Ascending aorta (tissue), 2 donors: ENCODE measurements around the gene TJP1. TPM values are rescaled to one million over a fixed set of nuclear protein-coding genes. Genes with fewer than 3 reads are reported as not detected.

Experiments used
- DNase-seq, 2 donors: peaks; one replicate each; pipeline ENCODE4 v3.0.0-alpha.2; 2019; ENCODE audit warnings: low spot score in 2 of 2
- H3K27ac ChIP-seq, 2 donors: fragments of 200-600 bp; sonication (generic); one replicate each; pipeline ENCODE4 v1.5.1; 2016 to 2017; ENCODE audit warnings: mild to moderate bottlenecking in 1 of 2
- H3K27me3 ChIP-seq: fragments of 200-600 bp; sonication (generic); one replicate; pipeline ENCODE4 v1.5.1; 2017
- H3K36me3 ChIP-seq, 2 donors: fragments of 200-600 bp; sonication (generic); one replicate each; pipeline ENCODE4 v1.5.1; 2016
- H3K4me1 ChIP-seq, 2 donors: fragments of 200-600 bp; sonication (generic); one replicate each; pipeline ENCODE4 v1.5.1; 2016 to 2017; ENCODE audit warnings: mild to moderate bottlenecking in 1 of 2
- H3K4me3 ChIP-seq, 2 donors: fragments of 200-600 bp; sonication (generic); one replicate each; pipeline ENCODE4 v1.5.1; 2016 to 2017; ENCODE audit warnings: mild to moderate bottlenecking in 1 of 2
- H3K9me3 ChIP-seq, 2 donors: fragments of 200-600 bp; sonication (generic); one replicate each; pipeline ENCODE4 v1.5.1; 2016
- intact Hi-C: fragments of 100-400 bp; cut with DNase I; formaldehyde crosslinking; loops from one replicate; pipeline ENCODE4 v1.15.1; 2023
- total RNA-seq: library from RNA; depleted of rRNA; stranded (reverse); fragments of >200 nt; gene quantifications from one replicate; pipeline ENCODE4 v1.1.0, GENCODE V29; 2016
- TF ChIP-seq, protein P1 (sequence below), 3 experiments: fragments of 200-600 bp in 2 of 3; fragments of 450-650 bp in 1 of 3; sonication (generic) in 2 of 3; IDR thresholded peaks; one replicate each; pipeline ENCODE4 v1.5.1; 2016 to 2019; ENCODE audit warnings: antibody characterized with exemption in 3 of 3, mild to moderate bottlenecking in 1 of 3, moderate library complexity in 1 of 3

TJP1 gene
- total RNA-seq, 1 donor from 2014 or later: 90.0 TPM

DNA sequence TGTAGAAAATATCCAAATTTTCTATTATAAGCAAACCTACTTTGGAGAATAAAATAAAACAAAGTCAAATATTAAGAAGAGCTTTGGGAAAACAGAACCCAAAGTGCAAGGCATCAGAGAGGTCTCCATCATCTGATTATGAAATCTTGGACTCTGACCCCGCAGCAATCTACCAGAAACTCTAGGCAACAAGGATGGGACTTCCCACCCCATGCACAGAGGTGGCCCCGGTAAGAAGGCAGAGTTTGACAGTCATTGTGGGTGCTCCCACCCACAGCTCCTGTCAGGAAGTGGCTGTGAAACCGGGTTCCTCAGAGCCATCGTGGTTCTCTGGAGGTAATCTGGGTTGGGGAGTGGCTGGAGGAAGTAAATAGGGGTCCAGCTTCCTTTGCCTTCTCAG lies 37.0 kb upstream of the TJP1 start:
- intact Hi-C loops: no loop called here
- DNase-seq: no peak
- Histone ChIP-seq H3K4me3 (no peak overlapping the region), H3K36me3 (no peaks in the 10 kb centered on the region), H3K27me3 (no peaks in the 10 kb centered on the region), H3K27ac (no peak overlapping the region), H3K9me3 (no peaks in the 10 kb centered on the region), H3K4me1 (no peaks in the 10 kb centered on the region)
- TF ChIP-seq, protein P1, sequence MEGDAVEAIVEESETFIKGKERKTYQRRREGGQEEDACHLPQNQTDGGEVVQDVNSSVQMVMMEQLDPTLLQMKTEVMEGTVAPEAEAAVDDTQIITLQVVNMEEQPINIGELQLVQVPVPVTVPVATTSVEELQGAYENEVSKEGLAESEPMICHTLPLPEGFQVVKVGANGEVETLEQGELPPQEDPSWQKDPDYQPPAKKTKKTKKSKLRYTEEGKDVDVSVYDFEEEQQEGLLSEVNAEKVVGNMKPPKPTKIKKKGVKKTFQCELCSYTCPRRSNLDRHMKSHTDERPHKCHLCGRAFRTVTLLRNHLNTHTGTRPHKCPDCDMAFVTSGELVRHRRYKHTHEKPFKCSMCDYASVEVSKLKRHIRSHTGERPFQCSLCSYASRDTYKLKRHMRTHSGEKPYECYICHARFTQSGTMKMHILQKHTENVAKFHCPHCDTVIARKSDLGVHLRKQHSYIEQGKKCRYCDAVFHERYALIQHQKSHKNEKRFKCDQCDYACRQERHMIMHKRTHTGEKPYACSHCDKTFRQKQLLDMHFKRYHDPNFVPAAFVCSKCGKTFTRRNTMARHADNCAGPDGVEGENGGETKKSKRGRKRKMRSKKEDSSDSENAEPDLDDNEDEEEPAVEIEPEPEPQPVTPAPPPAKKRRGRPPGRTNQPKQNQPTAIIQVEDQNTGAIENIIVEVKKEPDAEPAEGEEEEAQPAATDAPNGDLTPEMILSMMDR (IDR thresholded peaks at IDR 0.05): no peak

DNA sequence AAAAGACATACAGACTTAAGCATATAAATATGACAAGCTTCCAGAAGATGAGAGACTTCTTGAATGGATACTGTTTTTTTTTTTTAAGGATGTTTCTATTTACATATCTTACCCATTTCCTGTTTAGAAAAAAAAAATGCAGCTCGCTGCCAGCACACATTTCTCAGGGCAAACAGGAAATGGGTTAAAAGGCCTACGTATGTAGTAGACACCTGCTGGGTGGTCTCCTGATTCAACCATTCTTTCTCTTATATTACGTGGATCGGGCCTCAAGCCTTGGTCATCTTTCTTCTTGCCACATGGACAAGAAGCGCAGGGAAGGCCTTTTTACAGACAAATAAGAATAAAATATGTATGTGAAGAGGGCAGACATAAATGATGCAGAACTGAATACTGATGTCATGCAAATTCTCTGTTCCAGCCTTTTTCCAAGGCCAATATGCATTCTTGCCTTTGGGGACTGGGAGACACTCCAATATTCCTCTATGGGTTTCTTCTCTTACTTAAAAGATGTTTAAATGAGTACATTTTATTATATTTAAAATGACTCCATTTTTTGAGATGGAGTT lies 35.0 kb upstream of the TJP1 start:
- Histone ChIP-seq H3K27me3 (no peaks in the 10 kb centered on the region), H3K4me3 (no peak overlapping the region), H3K4me1 (no peaks in the 10 kb centered on the region), H3K36me3 (no peaks in the 10 kb centered on the region), H3K27ac (no peak overlapping the region), H3K9me3 (no peaks in the 10 kb centered on the region)
- TF ChIP-seq, protein P1 (IDR thresholded peaks at IDR 0.05): no peak
- DNase-seq: no peak
- intact Hi-C loops: no loop called here

DNA sequence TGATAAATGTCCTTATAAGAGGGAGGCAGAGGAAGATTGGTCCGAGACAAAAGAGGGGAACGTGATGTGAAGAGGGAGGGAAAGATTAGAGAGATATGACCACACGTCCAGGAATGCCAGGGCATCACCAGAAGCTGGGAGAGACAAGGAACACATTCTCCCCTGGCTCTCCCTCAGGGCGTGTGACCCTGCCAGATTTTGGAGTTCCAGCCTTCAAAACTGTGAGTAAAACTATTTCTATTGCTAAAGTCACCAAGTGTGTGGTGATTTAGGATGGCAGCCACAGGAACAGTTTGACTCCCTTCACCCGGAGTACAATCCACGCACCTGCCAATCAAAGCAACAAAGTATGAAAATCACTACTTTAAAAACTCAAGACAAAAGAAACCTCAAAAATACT lies 32.1 kb upstream of the TJP1 start:
- Histone ChIP-seq H3K9me3 (no peaks in the 10 kb centered on the region), H3K4me1 (no peaks in the 10 kb centered on the region), H3K27ac (no peak overlapping the region), H3K36me3 (no peaks in the 10 kb centered on the region), H3K4me3 (no peak overlapping the region), H3K27me3 (no peaks in the 10 kb centered on the region)
- intact Hi-C loops: no loop called here
- TF ChIP-seq, protein P1 (IDR thresholded peaks at IDR 0.05): no peak
- no peak for DNase-seq

DNA sequence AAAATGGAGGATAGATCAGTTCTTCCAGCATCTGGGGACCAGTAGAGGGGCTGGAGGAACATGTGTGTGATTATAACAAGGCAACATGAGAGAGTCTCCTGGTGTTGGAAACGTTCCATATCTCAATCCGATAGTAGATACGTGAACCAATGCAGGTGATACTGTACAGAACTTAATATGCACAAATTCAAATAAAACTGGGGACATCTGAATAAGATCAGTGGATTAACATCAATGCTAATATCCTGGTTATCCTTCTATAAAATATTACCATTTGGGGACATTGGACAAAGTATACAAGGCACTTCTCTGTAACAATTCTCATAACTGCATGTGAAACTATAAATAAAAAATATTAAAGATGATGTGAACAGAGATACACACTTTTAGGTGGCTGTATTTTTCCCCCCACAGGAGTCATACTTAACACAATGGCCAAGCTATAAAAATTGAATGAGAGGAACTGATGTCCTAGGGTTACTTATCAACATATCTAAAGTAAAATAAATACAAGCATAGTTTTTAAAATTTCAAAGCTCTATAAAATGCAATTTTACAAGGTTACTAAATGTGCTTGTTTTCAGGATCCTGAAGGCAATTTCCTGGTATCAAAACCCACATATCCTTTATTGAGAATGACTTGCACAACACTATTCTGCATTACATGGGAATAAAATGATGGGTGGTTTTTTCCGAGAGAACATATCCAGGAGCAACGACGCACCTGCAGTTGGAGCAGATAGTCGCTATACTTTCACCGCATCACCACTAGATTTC lies 31.1 kb upstream of the TJP1 start:
- Histone ChIP-seq H3K27ac (no peak overlapping the region), H3K4me1 (no peaks in the 10 kb centered on the region), H3K36me3 (no peaks in the 10 kb centered on the region), H3K27me3 (no peaks in the 10 kb centered on the region), H3K4me3 (no peak overlapping the region), H3K9me3 (no peaks in the 10 kb centered on the region)
- intact Hi-C loops: no loop called here
- no peak for DNase-seq
- TF ChIP-seq, protein P1 (IDR thresholded peaks at IDR 0.05): no peak

DNA sequence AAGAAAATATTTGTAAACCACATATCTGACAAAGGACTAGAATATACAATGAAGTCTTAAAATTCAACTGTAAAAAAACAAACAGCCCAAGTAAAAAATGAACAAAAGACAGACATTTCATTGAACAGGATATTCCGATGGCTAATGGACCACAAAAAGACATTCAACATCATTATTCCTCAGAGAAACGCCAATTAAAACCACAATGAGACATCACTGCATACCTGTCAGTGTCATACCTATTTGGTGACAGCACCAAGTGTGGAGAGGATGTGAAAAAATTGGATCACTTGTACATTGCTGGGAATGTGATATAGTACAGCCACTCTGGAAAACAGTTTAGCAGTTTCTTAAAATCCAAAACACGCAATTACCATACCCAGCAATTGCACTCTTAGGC lies 29.9 kb upstream of the TJP1 start:
- Histone ChIP-seq H3K4me1 (no peaks in the 10 kb centered on the region), H3K27ac (no peak overlapping the region), H3K27me3 (no peaks in the 10 kb centered on the region), H3K9me3 (no peaks in the 10 kb centered on the region), H3K4me3 (no peak overlapping the region), H3K36me3 (no peaks in the 10 kb centered on the region)
- DNase-seq: no peak
- TF ChIP-seq, protein P1 (IDR thresholded peaks at IDR 0.05): no peak
- intact Hi-C loops: no loop called here
